HepG2 (cell line): ENCODE results near the gene PPP1R18. TPM values are rescaled to one million over a fixed set of nuclear protein-coding genes. Genes with fewer than 3 reads are reported as not detected.

ENCODE experiments used
- ATAC-seq: fragments of 200-7000 bp; cut with Tn5 transposase; 3 replicates; pipeline ENCODE4 v1.9.1; 2020; ENCODE audit warnings: mild to moderate bottlenecking, moderate library complexity
- BruUV-seq: library from RNA; stranded (reverse); fragments of 400-500 nt; replicated peaks from 2 replicates; lab custom pipeline; 2021; lab: Mats Ljungman, UMichigan
- CTCF ChIA-PET: fragments of 300-600 bp; formaldehyde crosslinking; extraction: SDS; loops from one replicate; lab custom pipeline; 2021; ENCODE audit warnings: low total read pairs, inconsistent platforms, low intra/inter-chr PET ratio; lab: Yijun Ruan, JAX
- POLR2A ChIA-PET: fragments of 350-600 bp; sonication (Branson Sonifier 250); formaldehyde crosslinking; loops from one replicate; lab custom pipeline; 2020; ENCODE audit warnings: antibody characterized with exemption, inconsistent platforms; lab: Yijun Ruan, JAX
- DNase-seq: peaks from one replicate; pipeline ENCODE4 v3.0.0-alpha.2; 2015; ENCODE audit warnings: low spot score
- FAIRE-seq: peaks from 3 replicates; lab custom pipeline; 2011; peaks lifted over from hg19 to GRCh38; lab: Jason Lieb, UNC
- H2AFZ ChIP-seq: one replicate; pipeline ENCODE4 v1.6.1; 2011; ENCODE audit warnings: low read length, inconsistent platforms
- H3K27ac ChIP-seq: fragments of 300-600 bp; 3 replicates; pipeline ENCODE4 v1.8.0; 2011; ENCODE audit warnings: mixed run types, mild to moderate bottlenecking, mixed read lengths, low read length, inconsistent platforms; ENCODE audit not compliant: insufficient read depth; ENCODE audit errors: extremely low read length
- H3K27me3 ChIP-seq, 2 experiments: fragments of 200-600 bp in 1 of 2; 2 replicates in 1 of 2; 3 replicates in 1 of 2; pipeline versions ENCODE4 v1.6.0 to v1.8.0; 2011; ENCODE audit warnings: low read length in 2 of 2, mild to moderate bottlenecking in 2 of 2, moderate library complexity in 2 of 2, inconsistent platforms in 1 of 2; ENCODE audit not compliant: insufficient read depth in 2 of 2, control insufficient read depth in 1 of 2
- H3K36me3 ChIP-seq, 2 experiments: fragments of 200-600 bp in 1 of 2; replicated peaks in 1 of 2; 2 replicates in 1 of 2; 3 replicates in 1 of 2; pipeline versions ENCODE4 v1.5.1 to v1.8.0; 2011; ENCODE audit warnings: low read length in 2 of 2, inconsistent platforms in 1 of 2; ENCODE audit not compliant: insufficient read depth in 2 of 2, control insufficient read depth in 1 of 2
- H3K4me1 ChIP-seq: 2 replicates; pipeline ENCODE4 v1.5.1; 2012; ENCODE audit warnings: low read length, inconsistent platforms; ENCODE audit not compliant: insufficient read depth
- H3K4me2 ChIP-seq: 2 replicates; pipeline ENCODE4 v1.6.0; 2011; ENCODE audit warnings: low read depth, low read length, inconsistent platforms
- H3K4me3 ChIP-seq, 3 experiments: fragments of 200-600 bp in 1 of 3; sonication (generic), shearing (Covaris generic) in 1 of 3; replicated peaks in 1 of 3; 2 replicates each; pipeline ENCODE4 v1.5.1; 2011 to 2016; ENCODE audit warnings: low read length in 3 of 3, inconsistent platforms in 2 of 3, low read depth in 2 of 3, mild to moderate bottlenecking in 2 of 3, control low read depth in 1 of 3, mixed read lengths in 1 of 3; ENCODE audit not compliant: insufficient read depth in 1 of 3
- H3K79me2 ChIP-seq: one replicate; pipeline ENCODE4 v1.6.1; 2011; ENCODE audit warnings: low read length, inconsistent platforms; ENCODE audit not compliant: insufficient read depth
- H3K9ac ChIP-seq: 2 replicates; pipeline ENCODE4 v1.6.0; 2011; ENCODE audit warnings: mild to moderate bottlenecking, low read depth, low read length, inconsistent platforms; ENCODE audit not compliant: insufficient read depth
- H3K9me3 ChIP-seq: 2 replicates; pipeline ENCODE4 v1.5.1; 2012; ENCODE audit warnings: mild to moderate bottlenecking, low read length
- H4K20me1 ChIP-seq: 2 replicates; pipeline ENCODE4 v1.6.0; 2011; ENCODE audit warnings: inconsistent platforms, mild to moderate bottlenecking, low read length, moderate library complexity; ENCODE audit not compliant: insufficient read depth
- HES4 ChIP-seq: sonication (generic); formaldehyde crosslinking; IDR thresholded peaks from 2 replicates; pipeline ENCODE4 v1.9.0; 2021; ENCODE audit warnings: mild to moderate bottlenecking, missing genetic modification reagents, borderline replicate concordance
- HNRNPK ChIP-seq: fragments of 200-400 bp; formaldehyde crosslinking; IDR thresholded peaks from 2 replicates; pipeline ENCODE4 v1.6.1; 2018; ENCODE audit warnings: low read length, low read depth, moderate library complexity, mild to moderate bottlenecking; ENCODE audit not compliant: poor library complexity, severe bottlenecking
- SP4 ChIP-seq: sonication (generic); formaldehyde crosslinking; IDR thresholded peaks from 2 replicates; pipeline ENCODE4 v1.8.1; 2023; ENCODE audit warnings: mild to moderate bottlenecking, missing genetic modification reagents
- ZNF350 ChIP-seq: sonication (generic); formaldehyde crosslinking; IDR thresholded peaks from 2 replicates; pipeline ENCODE4 v1.4.0; 2020; ENCODE audit warnings: mild to moderate bottlenecking, low read depth, missing genetic modification reagents, borderline replicate concordance
- WGBS: methylation state at CpG from one replicate; pipeline ENCODE4 v1.1.6; 2017; ENCODE audit warnings: low lambda C conversion rate; 5-methylcytosine and 5-hydroxymethylcytosine counted together
- in situ Hi-C: cut with HindIII; loops from 2 replicates; pipeline ENCODE4 v1.10.0; 2017; ENCODE audit warnings: low pct_unique_long_range_greater_than_20kb; ENCODE audit not compliant: extremely low pct_ligation_motif_present
- intact Hi-C: fragments of 100-400 bp; cut with micrococcal nuclease; formaldehyde crosslinking; loops from one replicate; pipeline ENCODE4 v1.10.0; 2022; ENCODE audit not compliant: unreplicated experiment
- polyA plus RNA-seq, 8 experiments: library from polyadenylated mRNA; depleted of rRNA in 3 of 8; stranded (reverse) in 7 of 8; unstranded in 1 of 8; fragments of >200 nt; fragmentation: Illumina TruSeq in 4 of 8; extraction: Trizol in 4 of 8; gene quantifications; 2 replicates each; pipeline versions ENCODE4 v1.2.1 to v1.2.3, GENCODE V29; 2011 to 2016; ENCODE audit warnings: low read depth in 4 of 8, missing spikeins in 1 of 8, mixed read lengths in 1 of 8; ENCODE audit not compliant: insufficient read depth in 1 of 8
- total RNA-seq, 5 experiments: library from RNA; depleted of rRNA; stranded (reverse); fragments of >200 nt; fragmentation: Illumina TruSeq; extraction: Trizol; gene quantifications; 2 replicates each; pipeline ENCODE4 v1.2.3, GENCODE V29; 2016; ENCODE audit warnings: low read depth in 1 of 5
- TF ChIP-seq, protein P1 (sequence below): sonication (generic); formaldehyde crosslinking; conservative IDR thresholded peaks from 2 replicates; pipeline ENCODE4 v1.4.0; 2020; ENCODE audit warnings: missing genetic modification reagents
- TF ChIP-seq, protein P2 (sequence below): sonication (generic); formaldehyde crosslinking; IDR thresholded peaks from 2 replicates; pipeline ENCODE4 v1.4.0; 2020; ENCODE audit warnings: missing genetic modification reagents
- TF ChIP-seq, protein P3 (sequence below): sonication (generic); formaldehyde crosslinking; IDR thresholded peaks from 2 replicates; pipeline ENCODE4 v1.8.1; 2023; ENCODE audit warnings: mild to moderate bottlenecking, moderate library complexity, missing genetic modification reagents

The PPP1R18 gene
- total and polyA plus RNA-seq, 2 of the 13 experiments (the other 11 are each of a cell fraction or from before 2014, with no cell fraction given), result 4.9 to 9.2 TPM

DNA sequence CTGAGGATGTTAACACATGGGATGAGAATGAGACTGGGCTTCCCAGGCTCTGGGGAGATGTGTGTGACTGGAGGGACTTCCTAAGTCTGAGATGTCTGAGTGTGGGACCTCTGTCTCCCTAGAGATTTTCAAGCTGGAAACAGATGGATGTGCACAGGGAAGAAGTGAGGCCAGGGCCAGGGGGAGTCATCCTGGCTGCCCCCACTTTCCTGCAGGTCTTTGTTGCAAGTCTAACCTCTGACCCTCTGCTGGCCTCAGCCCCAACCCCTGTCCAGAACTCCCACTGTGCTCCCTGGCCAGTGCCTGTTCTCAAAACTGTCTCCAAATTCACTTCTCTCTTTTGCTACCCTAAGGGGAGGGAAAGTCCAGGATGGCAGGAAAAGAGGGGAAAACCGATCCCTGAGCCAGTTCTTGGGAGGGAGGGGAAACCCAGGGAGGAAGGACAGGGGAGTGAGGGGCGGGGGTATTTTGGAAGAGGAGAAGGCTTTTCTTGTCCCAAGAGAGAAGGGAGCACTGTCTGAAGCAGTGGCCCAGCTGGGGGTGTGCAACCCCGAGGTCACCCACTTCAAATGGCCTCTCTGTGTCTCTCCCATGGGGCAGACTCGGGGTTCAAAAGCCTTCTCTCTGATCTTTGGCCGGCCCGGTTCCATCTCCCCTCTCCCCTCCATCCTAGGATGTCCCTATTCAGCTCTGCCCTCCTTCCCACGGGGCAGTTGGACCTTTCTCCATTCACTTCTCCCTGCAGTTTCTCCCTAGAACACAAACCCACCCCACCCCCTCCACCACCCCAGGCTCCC, 3.1 kb downstream of the PPP1R18 start:
- Histone ChIP-seq H2AFZ (no peak overlapping the region), H3K27ac (peak overlapping the region; percentile 3), H3K79me2 (no peaks in the 10 kb centered on the region), H3K36me3 (no peaks in the 10 kb centered on the region), H3K9ac (peak overlapping the region; percentile 24; the same call in 1 of the 2 replicates), H3K4me1 (peaks cover 69% of the 10 kb centered on the region)
- ATAC-seq, result no peak
- no TSS peak for BruUV-seq
- DNase-seq, result no peak
- in situ Hi-C loops, result loop anchor here (25.0 kb wide), 1 partner anchor 404 kb away; no protein-coding TSS in a partner anchor
- CTCF ChIA-PET, result interaction anchor here (0.7 to 3.5 kb wide), 2 partner anchors 39 to 42 kb away, joined by 3 to 11 read pairs; no protein-coding TSS in a partner anchor
- WGBS, result 58% methylated on average over 7 of the region's 7 CpGs
- TF ChIP-seq HES4 (CRISPR knock-in tag) (no peak), ZNF350 (CRISPR knock-in tag) (0 out of 2 replicates have a peak, but pooled peaks have one; percentile 7), HNRNPK (peak; percentile 39), SP4 (no peak)
- TF ChIP-seq, protein P1, sequence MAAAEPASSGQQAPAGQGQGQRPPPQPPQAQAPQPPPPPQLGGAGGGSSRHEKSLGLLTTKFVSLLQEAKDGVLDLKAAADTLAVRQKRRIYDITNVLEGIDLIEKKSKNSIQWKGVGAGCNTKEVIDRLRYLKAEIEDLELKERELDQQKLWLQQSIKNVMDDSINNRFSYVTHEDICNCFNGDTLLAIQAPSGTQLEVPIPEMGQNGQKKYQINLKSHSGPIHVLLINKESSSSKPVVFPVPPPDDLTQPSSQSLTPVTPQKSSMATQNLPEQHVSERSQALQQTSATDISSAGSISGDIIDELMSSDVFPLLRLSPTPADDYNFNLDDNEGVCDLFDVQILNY (CRISPR knock-in tag), result no peak
- TF ChIP-seq, protein P2, sequence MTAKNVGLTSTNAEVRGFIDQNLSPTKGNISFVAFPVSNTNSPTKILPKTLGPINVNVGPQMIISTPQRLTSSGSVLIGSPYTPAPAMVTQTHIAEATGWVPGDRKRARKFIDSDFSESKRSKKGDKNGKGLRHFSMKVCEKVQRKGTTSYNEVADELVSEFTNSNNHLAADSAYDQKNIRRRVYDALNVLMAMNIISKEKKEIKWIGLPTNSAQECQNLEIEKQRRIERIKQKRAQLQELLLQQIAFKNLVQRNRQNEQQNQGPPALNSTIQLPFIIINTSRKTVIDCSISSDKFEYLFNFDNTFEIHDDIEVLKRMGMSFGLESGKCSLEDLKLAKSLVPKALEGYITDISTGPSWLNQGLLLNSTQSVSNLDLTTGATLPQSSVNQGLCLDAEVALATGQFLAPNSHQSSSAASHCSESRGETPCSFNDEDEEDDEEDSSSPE (CRISPR knock-in tag), result no peak
- TF ChIP-seq, protein P3, sequence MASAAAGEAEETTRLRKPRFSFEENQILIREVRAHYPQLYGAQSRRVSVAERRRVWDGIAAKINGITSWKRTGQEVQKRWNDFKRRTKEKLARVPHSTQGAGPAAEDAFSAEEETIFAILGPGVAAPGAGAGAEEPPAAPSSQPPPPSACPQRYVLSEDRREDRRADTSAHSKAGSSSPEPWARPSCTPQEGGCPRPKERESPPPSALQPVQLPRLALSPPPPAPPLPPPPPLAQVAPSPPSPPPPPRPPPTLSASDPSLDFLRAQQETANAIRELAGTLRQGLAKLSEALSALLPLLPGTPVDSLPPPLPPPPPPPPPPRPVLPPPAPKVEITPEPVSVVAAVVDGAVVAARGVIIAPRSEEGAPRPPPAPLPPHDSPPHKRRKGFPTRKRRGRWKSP, result no peak
- TF ChIP-seq, all 625 proteins: peak for 2
- Histone ChIP-seq H3K4me2 (peak overlapping the region; percentile 48), H4K20me1 (no peaks in the 10 kb centered on the region), H3K9me3 (no peaks in the 10 kb centered on the region), H3K27me3 (no peaks in the 10 kb centered on the region), H3K4me3 (no peak overlapping the region)
- no peak for FAIRE-seq
- POLR2A ChIA-PET, result interaction anchor here (0.5 to 2.5 kb wide), 6 partner anchors 11 to 99 kb away, joined by 3 to 10 read pairs (median 6); partner anchors contain the start of genes DHX16 and MDC1
- intact Hi-C loops, result no loop called here
